ENCODE data around the gene NCK2. TPM values are rescaled to one million over a fixed set of nuclear protein-coding genes. Genes with fewer than 3 reads are reported as not detected.

The NCK2 gene
- total RNA-seq, 4 donors from 2014 or later: 32.6 to 43.7 (median 38.7) TPM

DNA sequence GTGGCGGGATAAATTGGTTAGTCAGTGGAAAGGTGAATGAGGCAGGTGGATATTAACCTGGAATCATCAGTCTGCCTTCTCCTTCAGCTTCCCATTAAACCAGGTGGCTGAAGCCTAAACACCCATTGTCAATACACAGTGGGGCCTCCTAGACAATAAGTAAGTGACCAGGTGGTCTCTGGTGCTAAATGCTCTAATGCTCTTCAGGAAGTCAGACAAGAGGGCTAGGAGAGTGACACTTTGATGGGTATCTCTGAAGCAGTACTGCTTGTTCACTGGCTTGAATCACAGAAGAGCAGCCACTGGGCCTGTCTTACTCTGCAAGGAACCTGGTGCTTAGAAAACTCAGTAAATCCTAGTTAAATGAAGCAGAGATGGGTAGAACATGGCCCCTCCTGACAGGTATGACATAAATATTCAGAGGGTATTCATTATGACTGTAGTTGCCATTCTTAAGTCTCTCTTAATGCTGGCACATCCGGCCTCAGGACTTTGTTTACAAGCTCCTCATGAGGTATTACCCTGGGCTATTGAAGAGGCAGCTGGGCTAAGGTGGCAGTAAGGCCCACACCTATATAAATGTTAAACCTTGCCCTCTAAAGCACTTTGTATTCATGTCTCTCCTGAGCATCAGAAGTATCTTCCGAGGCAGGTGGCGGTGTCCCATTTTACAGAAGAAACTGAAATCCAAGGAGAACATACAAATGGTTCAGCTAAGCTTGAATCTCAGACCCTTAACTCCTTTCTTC, 104.9 kb downstream of the NCK2 start:
- TF ChIP-seq, protein P1, sequence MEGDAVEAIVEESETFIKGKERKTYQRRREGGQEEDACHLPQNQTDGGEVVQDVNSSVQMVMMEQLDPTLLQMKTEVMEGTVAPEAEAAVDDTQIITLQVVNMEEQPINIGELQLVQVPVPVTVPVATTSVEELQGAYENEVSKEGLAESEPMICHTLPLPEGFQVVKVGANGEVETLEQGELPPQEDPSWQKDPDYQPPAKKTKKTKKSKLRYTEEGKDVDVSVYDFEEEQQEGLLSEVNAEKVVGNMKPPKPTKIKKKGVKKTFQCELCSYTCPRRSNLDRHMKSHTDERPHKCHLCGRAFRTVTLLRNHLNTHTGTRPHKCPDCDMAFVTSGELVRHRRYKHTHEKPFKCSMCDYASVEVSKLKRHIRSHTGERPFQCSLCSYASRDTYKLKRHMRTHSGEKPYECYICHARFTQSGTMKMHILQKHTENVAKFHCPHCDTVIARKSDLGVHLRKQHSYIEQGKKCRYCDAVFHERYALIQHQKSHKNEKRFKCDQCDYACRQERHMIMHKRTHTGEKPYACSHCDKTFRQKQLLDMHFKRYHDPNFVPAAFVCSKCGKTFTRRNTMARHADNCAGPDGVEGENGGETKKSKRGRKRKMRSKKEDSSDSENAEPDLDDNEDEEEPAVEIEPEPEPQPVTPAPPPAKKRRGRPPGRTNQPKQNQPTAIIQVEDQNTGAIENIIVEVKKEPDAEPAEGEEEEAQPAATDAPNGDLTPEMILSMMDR (IDR thresholded peaks at IDR 0.05): no peak
- no peak for DNase-seq (ENCODE audit: low spot score)
- no peak for ATAC-seq (ENCODE audit: low FRiP score)

DNA sequence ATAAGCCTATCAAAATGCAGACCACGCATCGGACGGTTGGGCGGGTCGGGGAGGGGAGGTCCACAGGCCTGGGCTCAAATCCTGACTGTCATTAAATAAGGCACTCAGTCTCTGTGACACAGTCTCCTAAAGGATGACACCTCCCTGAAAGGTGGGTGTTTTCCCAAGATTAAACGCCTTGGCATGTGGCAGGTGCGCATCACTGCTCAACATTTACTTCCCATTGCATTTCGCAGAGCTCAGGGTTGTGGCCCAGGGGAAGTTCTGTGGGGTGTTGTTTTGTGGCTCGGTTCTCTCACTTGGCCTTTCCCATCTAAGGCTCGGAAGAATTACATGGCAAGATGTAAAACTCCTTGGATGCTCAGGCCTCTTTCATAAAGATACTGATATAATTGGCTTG, 107.4 kb downstream of the NCK2 start:
- ATAC-seq (ENCODE audit: low FRiP score) (no peak), DNase-seq (ENCODE audit: low spot score) (no peak)
- TF ChIP-seq, protein P1 (IDR thresholded peaks at IDR 0.05): no peak

DNA sequence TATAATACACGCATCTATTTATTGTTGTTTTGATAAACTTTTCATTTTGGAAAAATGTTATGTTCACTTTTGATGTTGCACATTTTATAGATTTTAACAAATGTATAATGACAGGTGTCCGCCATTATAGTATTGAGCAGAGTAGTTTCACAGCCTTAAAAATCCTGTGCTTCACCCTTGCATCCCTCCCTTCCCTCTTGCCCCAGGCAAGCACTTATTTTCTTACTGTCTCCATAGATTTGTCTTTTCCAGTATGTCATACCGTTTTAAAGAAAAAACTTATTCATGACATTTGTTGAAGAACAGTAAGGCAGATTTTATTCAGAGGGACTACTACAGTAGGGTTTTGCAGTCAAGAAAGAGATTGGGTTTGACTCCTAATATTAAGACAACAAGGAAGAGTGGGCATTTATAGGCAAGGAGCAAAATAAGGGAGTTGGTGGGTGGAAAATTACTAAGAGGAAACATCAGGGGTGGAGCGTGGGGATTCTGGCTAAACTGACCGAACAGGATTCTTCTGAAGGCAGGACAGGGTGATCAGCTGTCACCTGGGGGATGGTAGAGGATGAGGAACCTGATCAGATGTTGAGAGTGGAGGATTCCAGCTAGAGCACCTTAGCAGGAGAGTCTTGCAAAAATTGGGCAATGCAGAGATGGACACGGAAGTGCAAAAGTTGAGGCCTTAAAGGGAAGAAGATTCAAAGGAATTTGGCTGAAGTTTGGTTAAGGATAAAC, 108.8 kb downstream of the NCK2 start:
- DNase-seq (ENCODE audit: low spot score) (no peak), ATAC-seq (ENCODE audit: low FRiP score) (no peak)
- TF ChIP-seq, protein P1 (IDR thresholded peaks at IDR 0.05): no peak

DNA sequence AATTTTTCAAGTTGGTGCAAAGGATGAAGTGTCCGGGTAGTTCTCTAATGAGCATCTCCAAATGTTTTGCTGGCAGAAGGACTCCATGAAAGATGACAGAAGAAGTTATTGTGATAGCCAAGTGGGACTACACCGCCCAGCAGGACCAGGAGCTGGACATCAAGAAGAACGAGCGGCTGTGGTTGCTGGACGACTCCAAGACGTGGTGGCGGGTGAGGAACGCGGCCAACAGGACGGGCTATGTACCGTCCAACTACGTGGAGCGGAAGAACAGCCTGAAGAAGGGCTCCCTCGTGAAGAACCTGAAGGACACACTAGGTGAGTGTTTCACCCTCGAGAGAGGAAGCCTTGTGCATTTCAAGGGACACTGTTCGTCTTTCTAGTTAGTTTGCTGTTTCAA, 110.3 kb downstream of the NCK2 start:
- TF ChIP-seq, protein P1 (IDR thresholded peaks at IDR 0.05): no peak
- DNase-seq (ENCODE audit: low spot score): no peak
- ATAC-seq (ENCODE audit: low FRiP score): no peak

DNA sequence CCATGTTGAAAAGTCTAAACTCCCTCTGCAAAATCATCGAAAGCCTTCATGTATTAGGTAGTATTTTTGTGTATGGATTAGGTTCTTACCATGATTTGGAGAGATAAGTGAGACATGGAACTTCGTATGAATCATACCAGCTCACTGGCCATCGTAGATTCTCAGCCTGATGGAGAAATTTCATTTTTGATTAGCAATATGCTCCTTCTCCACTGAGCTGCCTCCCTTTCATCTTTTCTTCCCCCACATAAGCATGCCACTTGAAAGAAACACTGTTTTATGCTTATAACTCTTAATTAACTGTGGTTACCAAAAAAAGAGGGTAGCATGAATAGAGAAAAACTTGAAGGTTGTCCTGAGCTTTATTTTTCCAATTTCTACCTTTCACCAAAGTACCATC, 111.9 kb downstream of the NCK2 start:
- DNase-seq (ENCODE audit: low spot score) (no peak), ATAC-seq (ENCODE audit: low FRiP score) (no peak)
- TF ChIP-seq, protein P1 (IDR thresholded peaks at IDR 0.05): no peak

DNA sequence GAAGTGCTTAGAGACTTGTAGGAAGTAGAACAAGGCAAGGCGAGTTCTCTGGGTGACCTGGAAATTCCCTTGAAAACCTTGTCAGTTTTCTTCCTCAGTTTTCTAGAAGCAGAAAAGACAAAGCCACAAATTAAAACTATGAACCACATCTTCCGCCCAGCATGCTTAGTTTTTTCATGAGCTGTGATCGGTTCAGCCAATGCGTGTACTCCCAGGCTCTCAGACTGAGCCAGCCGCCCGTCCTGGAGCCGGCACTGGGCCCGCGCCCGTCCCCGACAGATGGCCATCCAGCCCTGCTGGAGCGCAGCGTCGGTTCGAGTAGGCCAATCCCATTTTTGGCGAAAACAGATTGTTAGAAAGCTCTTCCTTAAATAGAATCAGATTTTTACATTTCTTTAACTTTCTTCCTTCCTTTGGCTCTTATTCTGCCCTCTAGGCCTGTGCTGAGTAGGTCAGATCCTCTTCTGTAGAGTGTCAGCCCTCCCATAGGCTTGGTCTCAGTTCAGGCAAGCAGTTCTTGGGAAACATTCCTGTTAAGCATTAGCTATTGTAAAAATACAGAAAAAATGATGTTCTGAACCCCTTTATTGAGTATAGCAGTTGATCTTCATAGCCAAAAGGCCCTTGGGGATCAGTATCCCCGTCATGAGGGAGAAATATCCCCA, 112.5 kb downstream of the NCK2 start:
- ATAC-seq (ENCODE audit: low FRiP score) (no peak), DNase-seq (ENCODE audit: low spot score) (no peak)
- TF ChIP-seq, protein P1 (IDR thresholded peaks at IDR 0.05): no peak
